Rectal smooth muscle tissue (tissue), 1 donor: ENCODE results near the gene STARD3.
"Not testable (repeated sequence)": the region's sequence is repeated elsewhere in the genome, so short reads cannot be mapped to it uniquely, and the experiment has no call there.

Experiments used
- H3K27ac ChIP-seq: one replicate; pipeline ENCODE4 v1.7.0; 2013; ENCODE audit warnings: low read depth, low read length, inconsistent platforms
- H3K27me3 ChIP-seq: one replicate; pipeline ENCODE4 v1.7.0; 2013; ENCODE audit warnings: low read length; ENCODE audit not compliant: control insufficient read depth, insufficient read depth
- H3K36me3 ChIP-seq: one replicate; pipeline ENCODE4 v1.7.0; 2013; ENCODE audit warnings: low read length; ENCODE audit not compliant: control insufficient read depth, insufficient read depth
- H3K4me1 ChIP-seq: one replicate; pipeline ENCODE4 v1.7.0; 2013; ENCODE audit warnings: low read length; ENCODE audit not compliant: control insufficient read depth, insufficient read depth
- H3K4me3 ChIP-seq: one replicate; pipeline ENCODE4 v1.7.0; 2013; ENCODE audit warnings: low read length
- H3K9ac ChIP-seq: one replicate; pipeline ENCODE4 v1.7.0; 2013; ENCODE audit warnings: low read length

The STARD3 gene

DNA sequence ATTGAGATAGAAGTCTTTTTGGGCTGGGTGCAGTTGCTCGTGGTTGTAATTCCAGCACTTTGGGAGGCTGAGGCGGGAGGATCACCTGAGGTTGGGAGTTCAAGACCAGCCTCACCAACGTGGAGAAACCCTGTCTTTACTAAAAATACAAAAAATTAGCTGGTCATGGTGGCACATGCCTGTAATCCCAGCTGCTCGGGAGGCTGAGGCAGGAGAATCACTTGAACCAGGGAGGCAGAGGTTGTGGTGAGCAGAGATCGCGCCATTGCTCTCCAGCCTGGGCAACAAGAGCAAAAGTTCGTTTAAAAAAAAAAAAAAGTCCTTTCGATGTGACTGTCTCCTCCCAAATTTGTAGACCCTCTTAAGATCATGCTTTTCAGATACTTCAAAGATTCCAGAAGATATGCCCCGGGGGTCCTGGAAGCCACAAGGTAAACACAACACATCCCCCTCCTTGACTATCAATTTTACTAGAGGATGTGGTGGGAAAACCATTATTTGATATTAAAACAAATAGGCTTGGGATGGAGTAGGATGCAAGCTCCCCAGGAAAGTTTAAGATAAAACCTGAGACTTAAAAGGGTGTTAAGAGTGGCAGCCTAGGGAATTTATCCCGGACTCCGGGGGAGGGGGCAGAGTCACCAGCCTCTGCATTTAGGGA lies 62.3 kb downstream of the STARD3 start:
- not testable (repeated sequence) for H3K4me1 ChIP-seq, H3K27me3 ChIP-seq, H3K9ac ChIP-seq, H3K36me3 ChIP-seq
- Histone ChIP-seq H3K27ac (peak overlapping the region; percentile 54), H3K4me3 (peak overlapping the region; percentile 79)

DNA sequence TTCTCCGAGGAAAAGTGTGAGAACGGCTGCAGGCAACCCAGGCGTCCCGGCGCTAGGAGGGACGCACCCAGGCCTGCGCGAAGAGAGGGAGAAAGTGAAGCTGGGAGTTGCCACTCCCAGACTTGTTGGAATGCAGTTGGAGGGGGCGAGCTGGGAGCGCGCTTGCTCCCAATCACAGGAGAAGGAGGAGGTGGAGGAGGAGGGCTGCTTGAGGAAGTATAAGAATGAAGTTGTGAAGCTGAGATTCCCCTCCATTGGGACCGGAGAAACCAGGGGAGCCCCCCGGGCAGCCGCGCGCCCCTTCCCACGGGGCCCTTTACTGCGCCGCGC lies 62.8 kb downstream of the STARD3 start, which contains the start of gene ERBB2:
ERBB2 (plus strand) TSS at position 247 of the 330 bp plus-strand sequence. CDS start 175 bp downstream, outside the sequence.
- H3K36me3 ChIP-seq, result no peaks in the 10 kb centered on the region
- H3K4me3 ChIP-seq, result peak within 1 kb of the TSS; percentile 79
- no peaks in the 10 kb centered on the region for H3K27me3 ChIP-seq
- H3K27ac ChIP-seq, result peak within 1 kb of the TSS; percentile 68
- H3K4me1 ChIP-seq, result peaks cover 5% of the 10 kb centered on the region
- peak within 1 kb of the TSS; percentile 21 for H3K9ac ChIP-seq

DNA sequence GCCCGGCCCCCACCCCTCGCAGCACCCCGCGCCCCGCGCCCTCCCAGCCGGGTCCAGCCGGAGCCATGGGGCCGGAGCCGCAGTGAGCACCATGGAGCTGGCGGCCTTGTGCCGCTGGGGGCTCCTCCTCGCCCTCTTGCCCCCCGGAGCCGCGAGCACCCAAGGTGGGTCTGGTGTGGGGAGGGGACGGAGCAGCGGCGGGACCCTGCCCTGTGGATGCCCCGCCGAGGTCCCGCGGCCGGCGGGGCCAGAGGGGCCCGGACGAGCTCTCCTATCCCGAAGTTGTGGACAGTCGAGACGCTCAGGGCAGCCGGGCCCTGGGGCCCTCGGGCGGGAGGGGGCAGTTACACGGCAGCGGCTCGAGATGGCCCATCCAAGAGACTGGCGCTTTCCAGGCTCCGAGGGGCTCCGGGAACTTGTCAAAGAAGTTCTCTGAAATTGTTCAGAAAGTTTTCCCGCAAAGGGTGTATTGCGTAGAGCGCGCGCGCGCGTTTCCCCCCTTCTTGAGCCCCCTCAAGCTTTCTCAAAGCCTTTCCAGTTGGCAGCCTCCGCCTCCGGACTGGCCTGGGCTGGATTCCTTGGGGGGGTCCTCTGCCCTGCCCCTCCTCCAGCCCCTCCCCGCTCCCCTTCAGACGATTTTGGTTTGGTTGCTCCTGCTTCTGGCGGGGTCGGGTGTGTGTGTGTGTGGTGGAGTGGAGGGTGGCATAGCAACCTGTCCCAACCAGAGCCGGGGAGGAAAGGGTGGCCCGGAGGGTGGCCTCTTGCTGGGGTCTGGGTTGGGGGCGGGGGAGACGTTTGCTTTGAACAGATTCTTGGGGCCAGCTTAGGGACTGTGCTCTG lies 63.4 kb downstream of the STARD3 start:
- H3K4me1 ChIP-seq, result peaks cover 5% of the 10 kb centered on the region
- H3K27ac ChIP-seq, result peak overlapping the region; percentile 68
- H3K36me3 ChIP-seq, result no peaks in the 10 kb centered on the region
- peak overlapping the region; percentile 79 for H3K4me3 ChIP-seq
- peak overlapping the region; percentile 21 for H3K9ac ChIP-seq
- no peaks in the 10 kb centered on the region for H3K27me3 ChIP-seq

DNA sequence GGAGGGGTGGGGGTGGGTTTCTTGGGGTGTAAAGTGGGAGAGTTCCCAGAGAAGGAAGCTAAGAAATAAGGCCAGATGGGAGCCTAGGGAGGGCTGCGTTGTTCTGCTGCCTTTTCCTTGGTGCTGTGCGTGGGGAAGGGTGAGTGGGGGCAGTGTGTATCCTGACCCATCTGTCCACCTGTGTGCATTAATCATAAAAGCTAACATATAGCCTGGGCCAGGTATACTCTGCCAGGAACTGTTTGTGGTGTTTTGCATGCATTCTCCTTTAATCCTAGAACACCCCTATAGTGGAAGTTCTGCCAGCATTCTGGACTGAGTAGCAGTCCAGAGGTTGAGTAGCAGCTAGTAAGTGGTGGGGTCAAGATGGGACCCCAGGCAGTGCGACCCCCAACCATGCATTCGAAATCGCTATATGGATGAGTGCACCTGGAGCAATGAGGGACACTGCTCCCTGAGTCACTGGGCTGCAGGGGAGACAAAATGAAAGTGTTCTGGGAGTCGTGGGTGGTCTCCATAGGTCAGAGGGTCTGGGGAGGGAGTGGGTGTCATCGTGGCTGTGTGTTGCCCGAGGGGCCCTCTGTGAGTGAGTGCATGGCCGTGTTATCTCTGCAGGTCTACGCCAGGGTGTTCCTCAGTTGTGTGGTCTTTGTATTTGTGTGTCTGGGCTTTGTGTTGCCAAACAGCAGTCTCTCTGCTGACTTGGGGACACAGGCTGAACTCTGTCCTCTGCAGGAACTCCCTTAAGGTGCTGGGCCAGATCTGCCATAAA lies 64.3 kb downstream of the STARD3 start:
- H3K36me3 ChIP-seq, result no peaks in the 10 kb centered on the region
- no peak overlapping the region for H3K9ac ChIP-seq
- H3K4me3 ChIP-seq, result peak overlapping the region; percentile 79
- no peaks in the 10 kb centered on the region for H3K27me3 ChIP-seq
- peaks cover 5% of the 10 kb centered on the region for H3K4me1 ChIP-seq
- H3K27ac ChIP-seq, result peak overlapping the region; percentile 68

DNA sequence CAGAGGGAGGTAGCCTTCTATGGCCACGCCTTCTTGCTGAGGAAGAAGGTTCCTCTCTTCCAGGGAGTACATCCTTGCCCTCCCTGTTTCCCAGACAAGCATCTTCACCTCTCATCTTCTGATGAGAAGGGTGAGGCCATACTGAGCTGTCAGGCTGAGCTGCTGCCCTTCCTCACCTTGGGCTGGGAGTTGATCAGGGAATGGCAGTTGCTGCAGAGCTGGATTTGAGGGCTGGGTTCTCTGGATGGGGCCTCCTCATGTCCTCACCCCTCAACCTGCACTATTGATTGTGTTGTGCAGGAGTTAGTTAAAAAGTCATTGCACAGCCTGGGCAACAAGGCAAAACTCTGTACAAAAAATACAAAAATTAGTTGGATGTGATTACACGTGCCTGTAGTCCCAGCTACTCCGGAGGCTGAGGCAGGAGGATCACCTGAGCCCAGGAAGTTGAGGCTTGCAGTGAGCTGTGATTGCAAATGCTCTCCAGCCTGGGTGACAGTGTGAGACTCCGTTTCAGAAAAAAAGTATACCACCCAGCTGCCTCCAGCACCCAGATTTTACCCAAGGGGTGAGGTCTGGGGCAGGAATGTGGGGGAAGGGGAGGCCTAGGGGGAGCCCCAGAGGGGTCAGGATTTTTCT lies 65.0 kb downstream of the STARD3 start:
- H3K4me1 ChIP-seq, result peaks cover 5% of the 10 kb centered on the region

DNA sequence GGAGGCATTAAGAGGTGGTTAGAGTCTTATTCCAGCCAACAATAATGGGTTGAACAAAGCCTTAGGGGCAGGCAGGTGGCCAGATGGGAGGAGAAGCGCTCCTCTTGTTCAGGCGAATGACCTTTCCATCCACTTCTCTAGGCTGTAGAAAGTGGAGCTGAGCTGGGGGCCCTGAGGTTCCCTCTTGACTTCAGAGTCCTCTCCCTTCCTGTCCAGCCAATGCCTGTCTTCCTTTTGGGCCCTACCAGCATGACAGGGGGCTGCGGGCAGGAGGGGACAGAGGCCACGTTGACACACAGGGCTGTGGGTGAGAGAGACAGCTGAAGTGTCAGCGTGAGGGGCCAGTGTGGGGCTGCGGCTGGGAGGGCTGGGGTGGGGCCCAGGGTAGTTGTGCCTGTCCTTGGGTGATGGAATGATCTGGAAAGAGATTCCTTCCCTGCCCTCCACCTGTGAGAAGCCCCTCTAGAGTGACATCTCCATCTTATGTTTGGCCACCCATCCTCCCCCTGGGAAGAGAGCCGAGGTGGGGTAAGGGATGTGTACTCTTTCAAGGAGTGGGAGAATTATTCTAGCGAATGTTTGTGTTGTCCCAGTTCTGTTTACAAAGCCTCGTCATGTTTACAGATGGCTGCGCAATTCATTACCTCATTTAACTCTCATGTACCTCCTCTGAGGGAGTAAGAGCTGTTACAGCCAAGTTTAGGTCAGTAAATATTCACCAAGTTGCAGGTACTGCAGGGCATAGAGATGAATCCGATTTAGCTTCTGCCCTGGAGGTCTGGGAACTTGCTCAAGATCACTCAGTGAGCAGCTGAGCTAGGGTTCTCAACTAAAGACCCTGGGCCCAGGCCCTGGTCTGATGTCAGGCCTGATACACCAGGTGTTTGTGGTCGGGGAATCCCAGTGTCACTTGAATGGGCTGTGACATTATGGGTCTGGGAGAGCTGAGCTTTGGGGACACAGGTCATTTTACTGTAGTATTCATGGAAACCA lies 66.3 kb downstream of the STARD3 start:
- Histone ChIP-seq H3K9ac (no peak overlapping the region), H3K4me3 (no peak overlapping the region), H3K36me3 (peaks cover 5% of the 10 kb centered on the region), H3K27me3 (no peaks in the 10 kb centered on the region), H3K4me1 (peaks cover 5% of the 10 kb centered on the region), H3K27ac (no peak overlapping the region)

More for the DNA sequence above, 65.0 kb downstream of the STARD3 start:
- Histone ChIP-seq H3K27ac (no peak overlapping the region), H3K9ac (no peak overlapping the region), H3K27me3 (no peaks in the 10 kb centered on the region), H3K36me3 (no peaks in the 10 kb centered on the region), H3K4me3 (no peak overlapping the region)

DNA sequence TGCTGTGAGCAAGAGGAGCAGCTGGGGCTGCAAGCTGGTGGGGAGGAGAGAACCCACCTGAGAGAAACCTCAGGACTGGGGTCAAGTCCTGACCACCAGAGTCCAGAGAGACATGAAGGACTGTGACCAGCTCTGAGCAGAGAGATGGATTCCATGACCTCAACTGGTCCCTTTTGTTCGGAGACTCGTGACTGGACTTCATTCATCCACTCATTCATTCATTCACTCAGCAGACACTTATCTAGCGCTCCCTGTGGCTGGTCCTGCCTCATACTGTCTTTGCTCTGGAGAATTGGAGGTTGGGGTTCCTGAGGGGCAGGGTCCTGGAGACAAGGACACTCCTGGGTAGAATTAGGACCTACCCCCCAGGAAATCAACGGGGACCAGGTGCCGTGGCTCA lies 67.0 kb downstream of the STARD3 start:
- Histone ChIP-seq H3K4me1 (peaks cover 5% of the 10 kb centered on the region), H3K27me3 (no peaks in the 10 kb centered on the region), H3K36me3 (peaks cover 5% of the 10 kb centered on the region), H3K4me3 (no peak overlapping the region), H3K27ac (no peak overlapping the region), H3K9ac (no peak overlapping the region)

DNA sequence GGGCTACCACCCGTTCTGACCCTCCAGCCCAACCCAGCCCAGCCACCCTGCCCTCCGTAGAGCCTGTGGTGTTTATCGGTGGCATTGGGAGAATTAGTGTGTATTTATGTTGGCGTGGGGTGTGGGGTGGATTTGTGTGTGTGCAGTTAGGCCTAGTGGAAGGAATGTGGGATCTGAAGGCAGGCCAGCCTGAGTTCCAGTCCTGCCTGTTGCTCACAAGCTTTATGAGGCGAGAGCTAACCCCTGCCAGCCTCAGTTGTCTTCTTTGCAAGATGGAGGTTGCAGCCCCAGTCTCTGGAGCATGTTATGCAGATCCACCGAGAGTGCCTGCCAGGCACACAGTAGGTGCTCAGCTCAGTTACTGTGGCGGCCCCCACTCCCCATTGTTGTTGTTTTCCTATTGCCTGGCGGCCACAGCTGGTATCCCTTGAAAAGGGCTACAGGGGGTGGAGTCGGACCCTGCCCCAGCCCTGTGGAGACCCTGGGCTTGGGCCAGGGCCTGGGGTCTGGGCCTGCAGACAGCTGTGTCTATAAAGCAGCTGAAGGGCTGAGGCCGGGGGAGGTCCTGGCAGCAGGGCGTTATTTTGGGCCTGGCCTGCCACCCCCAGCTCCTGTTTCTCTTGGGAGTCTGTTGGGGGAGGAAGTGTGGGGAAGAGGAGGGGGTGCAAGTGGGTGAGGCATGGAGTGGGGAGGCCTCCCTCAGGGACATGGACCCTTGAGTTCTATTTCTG lies 68.0 kb downstream of the STARD3 start:
- no peak overlapping the region for H3K27ac ChIP-seq
- H3K27me3 ChIP-seq, result no peaks in the 10 kb centered on the region
- peaks cover 7% of the 10 kb centered on the region for H3K36me3 ChIP-seq
- H3K4me3 ChIP-seq, result no peak overlapping the region
- H3K4me1 ChIP-seq, result peaks cover 3% of the 10 kb centered on the region
- peak overlapping the region; percentile 10 for H3K9ac ChIP-seq

DNA sequence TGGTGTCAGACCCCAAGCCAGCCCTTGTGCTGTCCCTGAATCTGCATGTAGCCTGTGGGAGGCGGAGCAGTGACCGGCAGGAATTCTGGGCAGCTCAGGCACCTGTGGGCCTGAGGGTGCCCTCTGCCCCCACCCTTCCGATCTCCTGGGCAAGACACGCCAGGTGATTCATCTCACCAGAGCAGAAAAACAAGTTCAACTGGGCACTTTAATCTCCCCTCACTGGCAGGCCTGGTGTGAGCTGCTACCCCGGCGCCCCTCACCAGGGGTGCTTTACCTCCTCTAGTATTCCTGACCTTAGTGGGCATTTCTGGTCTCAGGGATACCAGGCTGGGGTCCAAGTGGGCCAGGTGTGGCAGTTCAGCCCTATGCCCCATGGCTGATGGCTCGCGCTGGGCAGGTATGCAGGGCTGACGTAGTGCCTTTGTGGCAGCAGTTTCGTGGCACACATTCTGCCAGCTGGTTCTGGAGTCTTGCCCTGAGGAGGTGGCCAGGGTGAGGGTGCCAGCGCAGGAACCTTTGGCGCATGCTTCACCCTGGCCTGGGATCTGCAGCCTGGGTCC lies 68.9 kb downstream of the STARD3 start:
- H3K27ac ChIP-seq, result peak overlapping the region; percentile 23

DNA sequence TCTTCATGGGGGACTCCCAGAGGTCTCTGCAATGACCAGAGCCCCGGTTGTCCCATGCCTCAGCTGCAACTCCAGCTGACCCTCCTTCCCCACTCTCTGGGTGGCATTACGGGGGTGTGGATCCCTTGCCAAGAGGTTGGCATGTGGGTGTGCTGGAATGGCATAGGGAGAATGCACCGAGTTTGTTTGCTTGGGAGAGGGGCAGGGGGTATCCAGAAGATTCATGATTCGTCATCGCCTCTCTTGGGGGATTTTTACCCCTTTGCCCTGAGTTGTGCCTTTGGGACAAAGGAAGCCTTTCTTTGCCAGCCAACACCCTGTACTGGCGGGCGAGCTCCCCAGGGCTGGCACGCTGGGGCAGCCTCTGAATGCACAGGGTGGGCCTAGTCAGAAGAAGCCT lies 69.4 kb downstream of the STARD3 start:
- Histone ChIP-seq H3K4me1 (peaks cover 3% of the 10 kb centered on the region), H3K27ac (peak overlapping the region; percentile 23), H3K4me3 (peak overlapping the region; percentile 6), H3K36me3 (peaks cover 9% of the 10 kb centered on the region), H3K9ac (no peak overlapping the region), H3K27me3 (no peaks in the 10 kb centered on the region)

More for the DNA sequence above, 68.9 kb downstream of the STARD3 start:
- H3K4me1 ChIP-seq, result peaks cover 3% of the 10 kb centered on the region
- H3K4me3 ChIP-seq, result peak overlapping the region; percentile 10
- H3K9ac ChIP-seq, result no peak overlapping the region
- H3K27me3 ChIP-seq, result no peaks in the 10 kb centered on the region
- peaks cover 8% of the 10 kb centered on the region for H3K36me3 ChIP-seq
